WTC11 (cell line): ENCODE measurements around the gene CDRT4. TPM values are rescaled to one million over a fixed set of nuclear protein-coding genes. Genes with fewer than 3 reads are reported as not detected.

ENCODE experiments used
- ATAC-seq: fragments of 200-7000 bp; cut with Tn5 transposase; 2 replicates; pipeline ENCODE4 v1.10.0; 2021; ENCODE audit warnings: mild to moderate bottlenecking, moderate library complexity
- CTCF ChIA-PET: fragments of 300-600 bp; sonication (Branson Sonifier 250); formaldehyde crosslinking; loops from one replicate; lab custom pipeline; 2021; ENCODE audit warnings: antibody characterized with exemption; lab: Charles Lee
- POLR2A ChIA-PET: fragments of 350-600 bp; sonication (Branson Sonifier 250); formaldehyde crosslinking; loops from one replicate; lab custom pipeline; 2021; ENCODE audit warnings: antibody characterized with exemption; lab: Charles Lee
- DNase-seq: peaks from one replicate; pipeline ENCODE4 v3.0.0; 2021; ENCODE audit warnings: low spot score
- H3K27ac Mint-ChIP-seq: 2 replicates; pipeline ENCODE4 v1.8.0; 2021; ENCODE audit warnings: mixed read lengths
- H3K27me3 Mint-ChIP-seq: 2 replicates; pipeline ENCODE4 v1.8.0; 2021; ENCODE audit warnings: low read depth, mild to moderate bottlenecking, moderate library complexity, mixed read lengths
- H3K36me3 Mint-ChIP-seq: 2 replicates; pipeline ENCODE4 v1.8.0; 2021; ENCODE audit warnings: mixed read lengths
- H3K4me1 Mint-ChIP-seq: 2 replicates; pipeline ENCODE4 v1.8.0; 2022; ENCODE audit warnings: mixed read lengths
- H3K4me3 Mint-ChIP-seq: 2 replicates; pipeline ENCODE4 v1.8.0; 2021; ENCODE audit warnings: mild to moderate bottlenecking, moderate library complexity, mixed read lengths
- H3K9me3 Mint-ChIP-seq: 2 replicates; pipeline ENCODE4 v1.8.0; 2021; ENCODE audit warnings: mixed read lengths
- ARID4B ChIP-seq: sonication (generic); formaldehyde crosslinking; IDR thresholded peaks from 2 replicates; pipeline ENCODE4 v1.8.0; 2023; ENCODE audit warnings: missing genetic modification reagents, mild to moderate bottlenecking, borderline replicate concordance
- ATF1 ChIP-seq: sonication (generic); formaldehyde crosslinking; IDR thresholded peaks from 2 replicates; pipeline ENCODE4 v1.8.1; 2023; ENCODE audit warnings: mild to moderate bottlenecking, moderate library complexity, missing genetic modification reagents
- ATF3 ChIP-seq: sonication (generic); formaldehyde crosslinking; conservative IDR thresholded peaks from 2 replicates; pipeline ENCODE4 v1.8.1; 2022; ENCODE audit warnings: mild to moderate bottlenecking, missing genetic modification reagents
- CDX4 ChIP-seq: fragments of 250-450 bp; sonication (Bioruptor Pico); IDR thresholded peaks from 2 replicates; pipeline ENCODE4 v1.9.0; 2021; ENCODE audit warnings: moderate library complexity, mild to moderate bottlenecking, inconsistent platforms, borderline replicate concordance
- CTCF ChIP-seq: fragments of 200-600 bp; IDR thresholded peaks from 2 replicates; pipeline ENCODE4 v1.8.0; 2022; ENCODE audit warnings: antibody characterized with exemption
- ETV6 ChIP-seq: sonication (generic); formaldehyde crosslinking; IDR thresholded peaks from 2 replicates; pipeline ENCODE4 v1.8.1; 2022; ENCODE audit warnings: mild to moderate bottlenecking, missing genetic modification reagents
- IRF1 ChIP-seq: sonication (generic); formaldehyde crosslinking; IDR thresholded peaks from 2 replicates; pipeline ENCODE4 v1.8.0; 2023; ENCODE audit warnings: missing genetic modification reagents
- JAZF1 ChIP-seq: fragments of 250-450 bp; sonication (Bioruptor Pico); IDR thresholded peaks from 2 replicates; pipeline ENCODE4 v1.9.0; 2021; ENCODE audit warnings: moderate library complexity, mild to moderate bottlenecking, inconsistent platforms
- MAX ChIP-seq: sonication (generic); formaldehyde crosslinking; IDR thresholded peaks from 2 replicates; pipeline ENCODE4 v1.8.0; 2022; ENCODE audit warnings: mild to moderate bottlenecking, missing genetic modification reagents
- NR1H2 ChIP-seq: sonication (generic); formaldehyde crosslinking; IDR thresholded peaks from 2 replicates; pipeline ENCODE4 v1.9.0; 2021; ENCODE audit warnings: mild to moderate bottlenecking, moderate library complexity, missing genetic modification reagents
- PREB ChIP-seq: sonication (generic); formaldehyde crosslinking; IDR thresholded peaks from 2 replicates; pipeline ENCODE4 v1.8.1; 2022; ENCODE audit warnings: mild to moderate bottlenecking, missing genetic modification reagents, moderate library complexity, borderline replicate concordance
- PRRX2 ChIP-seq: fragments of 250-450 bp; sonication (Bioruptor Pico); IDR thresholded peaks from 2 replicates; pipeline ENCODE4 v1.8.0; 2021; ENCODE audit warnings: mild to moderate bottlenecking
- SMAD3 ChIP-seq: sonication (generic); formaldehyde crosslinking; IDR thresholded peaks from 2 replicates; pipeline ENCODE4 v1.8.0; 2022; ENCODE audit warnings: missing genetic modification reagents, mild to moderate bottlenecking, borderline replicate concordance
- SMAD4 ChIP-seq: sonication (generic); formaldehyde crosslinking; IDR thresholded peaks from 2 replicates; pipeline ENCODE4 v1.8.0; 2022; ENCODE audit warnings: mild to moderate bottlenecking, missing genetic modification reagents
- STAT6 ChIP-seq: sonication (generic); formaldehyde crosslinking; conservative IDR thresholded peaks from 2 replicates; pipeline ENCODE4 v1.8.1; 2023; ENCODE audit warnings: mild to moderate bottlenecking, low read depth, missing genetic modification reagents, moderate library complexity
- TCF7 ChIP-seq: sonication (generic); formaldehyde crosslinking; IDR thresholded peaks from 2 replicates; pipeline ENCODE4 v1.8.0; 2022; ENCODE audit warnings: mild to moderate bottlenecking, low read depth, missing genetic modification reagents, moderate library complexity
- USF1 ChIP-seq: sonication (generic); formaldehyde crosslinking; IDR thresholded peaks from 2 replicates; pipeline ENCODE4 v1.8.0; 2022; ENCODE audit warnings: mild to moderate bottlenecking, missing genetic modification reagents
- ZNF219 ChIP-seq: sonication (generic); formaldehyde crosslinking; IDR thresholded peaks from 2 replicates; pipeline ENCODE4 v1.8.0; 2023; ENCODE audit warnings: missing genetic modification reagents, mild to moderate bottlenecking, borderline replicate concordance
- total RNA-seq: library from RNA; stranded (reverse); gene quantifications from 3 replicates; pipeline ENCODE4 v1.2.3, GENCODE V29; 2021

CDRT4 gene
- total RNA-seq, 1 experiment from 2014 or later, result 4.9 TPM

GRCh38 chr17:15388356-15389041 lies 78.9 kb downstream of the CDRT4 start:
- ChIA-PET POLR2A (no interaction called here), CTCF (interaction anchor here (0.7 kb wide), 1 partner anchor 253 kb away, joined by 3 read pairs; no protein-coding TSS in a partner anchor)
- no peaks in the 10 kb centered on the region for H3K36me3 Mint-ChIP-seq
- TF ChIP-seq SMAD4 (CRISPR knock-in tag) (no peak), MAX (CRISPR knock-in tag) (no peak), USF1 (CRISPR knock-in tag) (no peak), CTCF (no peak)
- ATAC-seq (no peak), DNase-seq (no peak)
- peaks cover 11% of the 10 kb centered on the region for H3K4me1 Mint-ChIP-seq
- no peaks in the 10 kb centered on the region for H3K27me3 Mint-ChIP-seq
- no peak overlapping the region for H3K27ac Mint-ChIP-seq
- H3K9me3 Mint-ChIP-seq, result peaks cover 4% of the 10 kb centered on the region; the same call in 1 of the 2 replicates
- H3K4me3 Mint-ChIP-seq, result no peak overlapping the region

GRCh38 chr17:15386083-15386482 lies 81.3 kb downstream of the CDRT4 start:
- DNase-seq (no peak), ATAC-seq (no peak)
- H3K9me3 Mint-ChIP-seq, result peaks cover 4% of the 10 kb centered on the region; the same call in 1 of the 2 replicates
- no peak overlapping the region for H3K27ac Mint-ChIP-seq
- H3K36me3 Mint-ChIP-seq, result no peaks in the 10 kb centered on the region
- ChIA-PET CTCF (no interaction called here), POLR2A (no interaction called here)
- no peak overlapping the region for H3K4me3 Mint-ChIP-seq
- H3K4me1 Mint-ChIP-seq, result peaks cover 11% of the 10 kb centered on the region
- TF ChIP-seq IRF1 (CRISPR knock-in tag), result no peak
- no peak for TF ChIP-seq STAT6 (CRISPR knock-in tag)
- no peak for TF ChIP-seq ETV6
- no peak for TF ChIP-seq ZNF219 (CRISPR knock-in tag)
- TF ChIP-seq PRRX2 (CRISPR knock-in tag), result no peak
- no peak for TF ChIP-seq ARID4B (CRISPR knock-in tag)
- no peak for TF ChIP-seq CDX4 (CRISPR knock-in tag)
- no peak for TF ChIP-seq TCF7 (CRISPR knock-in tag)
- no peak for TF ChIP-seq ATF1 (CRISPR knock-in tag)
- TF ChIP-seq JAZF1 (CRISPR knock-in tag), result no peak
- no peak for TF ChIP-seq SMAD3 (CRISPR knock-in tag)
- TF ChIP-seq PREB (CRISPR knock-in tag), result no peak
- no peak for TF ChIP-seq NR1H2 (CRISPR knock-in tag)
- no peak for TF ChIP-seq ATF3 (CRISPR knock-in tag)
- TF ChIP-seq, all 79 proteins: peak for 0
- no peaks in the 10 kb centered on the region for H3K27me3 Mint-ChIP-seq
